Gastroesophageal sphincter (tissue), 4 donors: ENCODE results near the gene DMRT1. TPM values are rescaled to one million over a fixed set of nuclear protein-coding genes. Genes with fewer than 3 reads are reported as not detected.

Experiments
- ATAC-seq: fragments of 150-250 bp; one replicate; pipeline ENCODE4 v1.9.1; 2016; ENCODE audit warnings: mild to moderate bottlenecking, moderate library complexity
- H3K27ac ChIP-seq, 4 donors: fragments of 200-600 bp; sonication (generic) in 3 of 4; 1 replicate in 3 of 4; 2 replicates in 1 of 4; pipeline ENCODE4 v1.5.1; 2016 to 2019
- H3K27me3 ChIP-seq: fragments of 200-600 bp; sonication (generic); one replicate; pipeline ENCODE4 v1.5.1; 2019
- H3K36me3 ChIP-seq, 2 donors: fragments of 200-600 bp; sonication (generic); one replicate each; pipeline ENCODE4 v1.5.1; 2019; ENCODE audit warnings: control low read depth in 1 of 2
- H3K4me1 ChIP-seq, 3 donors: fragments of 200-600 bp; sonication (generic); 1 replicate in 2 of 3; 2 replicates in 1 of 3; pipeline ENCODE4 v1.5.1; 2016 to 2019; ENCODE audit warnings: control low read depth in 2 of 3
- H3K4me3 ChIP-seq, 2 donors: fragments of 200-600 bp; sonication (generic); one replicate each; pipeline ENCODE4 v1.5.1; 2019; ENCODE audit warnings: mild to moderate bottlenecking in 1 of 2, moderate library complexity in 1 of 2
- H3K9me3 ChIP-seq, 3 donors: fragments of 200-600 bp; sonication (generic); one replicate each; pipeline ENCODE4 v1.5.1; 2017 to 2019; ENCODE audit warnings: control low read depth in 2 of 3
- EP300 ChIP-seq: sonication (generic); formaldehyde crosslinking; IDR thresholded peaks from one replicate; pipeline ENCODE4 v1.6.1; 2017; ENCODE audit warnings: antibody characterized with exemption, mild to moderate bottlenecking
- POLR2A ChIP-seq, 2 donors: fragments of 450-650 bp; IDR thresholded peaks; one replicate each; pipeline ENCODE4 v1.6.1; 2017; ENCODE audit warnings: antibody characterized with exemption in 2 of 2, mild to moderate bottlenecking in 2 of 2, moderate library complexity in 1 of 2
- POLR2AphosphoS5 ChIP-seq: sonication (generic); formaldehyde crosslinking; IDR thresholded peaks from one replicate; pipeline ENCODE4 v1.6.1; 2017; ENCODE audit warnings: antibody characterized with exemption
- WGBS, 2 donors: methylation state at CpG; one replicate each; pipeline ENCODE4 v1.1.5; 2018; ENCODE audit warnings: low coverage in 1 of 2; 5-methylcytosine and 5-hydroxymethylcytosine counted together
- total RNA-seq, 4 donors: library from RNA; depleted of rRNA; stranded (reverse); fragments of >200 nt; gene quantifications; one replicate each; pipeline ENCODE4 v1.1.0, GENCODE V29; 2016
- TF ChIP-seq, protein P1 (sequence below), 4 experiments: fragments of 200-600 bp in 2 of 4; fragments of 450-650 bp in 2 of 4; sonication (generic) in 1 of 4; IDR thresholded peaks; one replicate each; pipeline ENCODE4 v1.5.1; 2017 to 2019; ENCODE audit warnings: antibody characterized with exemption in 4 of 4, mild to moderate bottlenecking in 2 of 4, moderate library complexity in 2 of 4

Gene DMRT1
- total RNA-seq, 4 donors from 2014 or later, result not detected

DNA sequence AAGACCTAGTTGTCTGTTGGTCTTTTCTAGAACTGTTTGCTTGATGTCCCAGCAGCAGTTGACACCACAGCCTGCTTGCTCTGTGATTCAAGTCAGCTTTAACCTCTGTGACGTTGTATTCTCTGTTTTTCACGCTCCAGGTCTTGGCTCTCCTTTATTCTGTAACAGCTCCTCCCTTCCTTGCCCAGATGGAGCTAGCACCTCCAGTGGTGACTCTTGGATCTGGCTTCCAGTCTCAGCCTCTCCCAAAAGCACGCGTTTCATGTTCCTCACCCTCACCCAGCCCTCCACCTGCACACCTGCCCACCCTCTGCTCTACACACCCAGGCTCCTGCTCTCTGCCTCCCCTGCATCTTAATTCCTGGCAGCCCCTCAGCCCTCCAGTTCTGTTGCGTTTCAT is 50.6 kb downstream of the DMRT1 start:
- Histone ChIP-seq H3K9me3 (no peaks in the 10 kb centered on the region), H3K4me3 (no peak overlapping the region), H3K27ac (no peak overlapping the region), H3K36me3 (no peaks in the 10 kb centered on the region), H3K27me3 (peaks cover 30% of the 10 kb centered on the region), H3K4me1 (no peaks in the 10 kb centered on the region)
- ATAC-seq, result no peak
- 68 to 90% methylated on average over 2 to 3 of the region's 5 CpGs for WGBS, 2 donors
- TF ChIP-seq EP300, result no peak
- TF ChIP-seq, protein P1, sequence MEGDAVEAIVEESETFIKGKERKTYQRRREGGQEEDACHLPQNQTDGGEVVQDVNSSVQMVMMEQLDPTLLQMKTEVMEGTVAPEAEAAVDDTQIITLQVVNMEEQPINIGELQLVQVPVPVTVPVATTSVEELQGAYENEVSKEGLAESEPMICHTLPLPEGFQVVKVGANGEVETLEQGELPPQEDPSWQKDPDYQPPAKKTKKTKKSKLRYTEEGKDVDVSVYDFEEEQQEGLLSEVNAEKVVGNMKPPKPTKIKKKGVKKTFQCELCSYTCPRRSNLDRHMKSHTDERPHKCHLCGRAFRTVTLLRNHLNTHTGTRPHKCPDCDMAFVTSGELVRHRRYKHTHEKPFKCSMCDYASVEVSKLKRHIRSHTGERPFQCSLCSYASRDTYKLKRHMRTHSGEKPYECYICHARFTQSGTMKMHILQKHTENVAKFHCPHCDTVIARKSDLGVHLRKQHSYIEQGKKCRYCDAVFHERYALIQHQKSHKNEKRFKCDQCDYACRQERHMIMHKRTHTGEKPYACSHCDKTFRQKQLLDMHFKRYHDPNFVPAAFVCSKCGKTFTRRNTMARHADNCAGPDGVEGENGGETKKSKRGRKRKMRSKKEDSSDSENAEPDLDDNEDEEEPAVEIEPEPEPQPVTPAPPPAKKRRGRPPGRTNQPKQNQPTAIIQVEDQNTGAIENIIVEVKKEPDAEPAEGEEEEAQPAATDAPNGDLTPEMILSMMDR (IDR thresholded peaks at IDR 0.05), result no peak
- no peak for TF ChIP-seq POLR2A (IDR thresholded peaks at IDR 0.05)
- no peak for TF ChIP-seq POLR2AphosphoS5

DNA sequence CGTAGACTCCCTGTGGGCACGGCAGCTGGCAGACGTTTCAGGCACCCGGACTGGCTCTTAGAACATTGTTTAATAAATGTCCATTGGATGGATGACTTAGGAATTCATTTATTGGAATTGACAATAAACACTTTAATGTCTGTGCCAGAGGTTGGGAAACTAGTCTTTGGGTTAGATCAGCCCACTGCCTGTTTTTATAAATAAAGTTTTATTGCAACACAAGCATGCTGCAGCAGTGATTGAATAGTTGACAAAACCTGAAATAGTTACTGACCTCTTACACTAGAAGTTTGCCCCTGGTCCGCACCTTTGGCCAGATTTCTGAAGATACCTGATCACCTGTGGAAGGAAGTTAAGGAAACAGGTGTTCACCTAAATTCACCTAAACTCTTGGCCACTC is 51.6 kb downstream of the DMRT1 start:
- Histone ChIP-seq H3K9me3 (no peaks in the 10 kb centered on the region), H3K4me3 (no peak overlapping the region), H3K36me3 (no peaks in the 10 kb centered on the region), H3K4me1 (no peaks in the 10 kb centered on the region), H3K27me3 (peaks cover 37% of the 10 kb centered on the region), H3K27ac (no peak overlapping the region)
- WGBS, 2 donors, result 42 to 83% methylated on average over 2 to 4 of the region's 5 CpGs
- TF ChIP-seq, protein P1 (IDR thresholded peaks at IDR 0.05), result no peak
- TF ChIP-seq EP300, result no peak
- TF ChIP-seq POLR2A (IDR thresholded peaks at IDR 0.05), result no peak
- TF ChIP-seq POLR2AphosphoS5, result no peak
- ATAC-seq, result no peak

DNA sequence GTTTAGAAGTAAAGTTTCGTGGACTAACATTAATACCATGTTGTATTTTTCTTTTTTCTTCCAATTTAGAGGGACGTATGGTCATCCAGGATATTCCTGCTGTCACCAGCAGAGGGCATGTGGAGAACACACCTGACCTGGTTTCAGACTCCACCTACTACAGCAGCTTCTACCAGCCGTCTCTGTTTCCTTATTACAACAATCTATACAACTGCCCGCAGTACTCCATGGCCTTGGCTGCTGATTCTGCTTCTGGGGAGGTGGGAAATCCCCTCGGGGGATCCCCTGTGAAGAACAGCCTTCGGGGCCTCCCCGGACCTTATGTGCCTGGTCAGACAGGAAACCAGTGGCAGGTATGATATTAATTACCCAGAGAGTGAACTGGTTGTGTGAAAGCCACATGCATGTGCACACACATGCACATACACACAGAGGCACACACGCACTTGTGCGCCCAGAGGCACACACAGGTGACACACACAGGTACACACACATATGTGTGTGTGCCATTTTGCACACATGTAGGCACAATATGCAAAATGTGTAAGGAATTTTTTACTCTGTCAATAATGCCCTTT is 52.4 kb downstream of the DMRT1 start:
- no peak for TF ChIP-seq POLR2AphosphoS5
- TF ChIP-seq, protein P1 (IDR thresholded peaks at IDR 0.05), result peak; percentile 28 to 72 (median 60)
- ATAC-seq, result no peak
- Histone ChIP-seq H3K4me1 (no peaks in the 10 kb centered on the region), H3K36me3 (no peaks in the 10 kb centered on the region), H3K27me3 (peaks cover 42% of the 10 kb centered on the region), H3K9me3 (no peaks in the 10 kb centered on the region), H3K4me3 (no peak overlapping the region), H3K27ac (no peak overlapping the region)
- WGBS, 2 donors, result 23 to 36% methylated on average over 6 to 8 of the region's 9 CpGs

DNA sequence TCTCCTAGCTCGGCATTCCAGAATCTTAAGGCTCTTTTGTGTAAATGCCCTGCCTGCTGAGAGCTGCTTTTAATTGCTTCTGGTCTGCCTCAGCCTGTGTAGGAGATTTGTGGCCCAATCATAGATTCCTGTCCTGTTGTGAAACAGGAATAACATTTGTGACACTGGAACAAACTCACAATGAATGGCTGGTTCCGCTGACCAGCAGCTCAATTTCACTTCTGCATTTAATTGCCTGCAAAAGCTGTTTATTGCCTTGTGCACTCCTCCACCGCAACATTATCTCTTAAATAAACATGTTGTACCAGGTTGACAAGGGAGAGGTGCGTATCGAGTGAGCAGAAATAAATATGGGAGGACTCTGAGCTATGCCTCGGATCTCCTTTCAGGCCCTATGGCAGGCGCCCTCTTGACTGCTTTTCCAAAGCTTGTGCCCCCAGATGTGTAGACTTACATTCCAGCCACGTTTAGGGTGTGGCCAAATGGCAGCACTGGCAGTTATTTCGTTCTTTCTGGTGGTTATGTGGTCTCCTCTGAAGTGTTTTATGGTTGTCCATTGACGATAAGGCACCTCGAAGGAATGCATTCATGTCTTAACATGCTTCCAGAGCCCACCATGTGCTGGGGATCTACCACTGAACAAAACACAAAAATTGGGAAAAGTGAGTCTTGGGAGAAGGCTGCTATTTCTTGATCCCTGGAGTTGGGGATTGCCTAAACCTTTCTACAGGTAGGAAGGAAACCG is 58.1 kb downstream of the DMRT1 start:
- 38 to 59% methylated on average over 5 to 10 of the region's 12 CpGs for WGBS, 2 donors
- ATAC-seq, result no peak
- no peaks in the 10 kb centered on the region for H3K9me3 ChIP-seq
- H3K27me3 ChIP-seq, result peaks cover 68% of the 10 kb centered on the region
- no peak overlapping the region for H3K27ac ChIP-seq
- H3K36me3 ChIP-seq, result no peaks in the 10 kb centered on the region
- H3K4me3 ChIP-seq, result no peak overlapping the region
- TF ChIP-seq POLR2AphosphoS5 (no peak), POLR2A (IDR thresholded peaks at IDR 0.05) (no peak), EP300 (no peak)
- no peaks in the 10 kb centered on the region for H3K4me1 ChIP-seq

DNA sequence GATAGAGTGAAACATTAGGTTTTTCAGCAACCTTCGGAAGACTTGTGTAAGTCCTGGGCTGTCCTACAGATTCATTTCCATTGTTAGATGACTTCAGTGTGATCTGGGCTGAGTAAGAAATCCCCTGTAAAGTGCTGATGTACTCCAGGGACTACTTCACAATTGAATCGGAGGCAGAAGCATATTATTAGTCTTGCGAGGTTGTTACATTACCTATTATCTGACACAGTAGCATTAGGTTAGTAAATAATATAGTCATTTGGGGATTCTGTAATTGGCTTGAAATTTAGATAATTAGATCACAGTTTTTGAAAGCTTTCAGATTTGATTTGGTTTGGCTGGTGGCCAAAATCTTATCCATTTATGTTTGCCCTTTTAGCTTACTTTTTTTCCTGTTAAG is 62.4 kb downstream of the DMRT1 start:
- no peaks in the 10 kb centered on the region for H3K36me3 ChIP-seq
- TF ChIP-seq POLR2A (IDR thresholded peaks at IDR 0.05), result no peak
- TF ChIP-seq POLR2AphosphoS5, result no peak
- TF ChIP-seq, protein P1 (IDR thresholded peaks at IDR 0.05), result no peak
- no peak for TF ChIP-seq EP300
- H3K9me3 ChIP-seq, result no peaks in the 10 kb centered on the region
- peaks cover 90% of the 10 kb centered on the region for H3K27me3 ChIP-seq
- no peaks in the 10 kb centered on the region for H3K4me1 ChIP-seq
- 74 to 77% methylated on average over 3 of the region's 3 CpGs for WGBS, 2 donors
- no peak for ATAC-seq
- H3K4me3 ChIP-seq, result no peak overlapping the region
- no peak overlapping the region for H3K27ac ChIP-seq
